22Rv1 (cell line): ENCODE results near the gene GABRR2.
"Not testable (repeated sequence)": the region's sequence is repeated elsewhere in the genome, so short reads cannot be mapped to it uniquely, and the experiment has no call there.

Experiments used
- H3K27ac ChIP-seq: fragments of 450-650 bp; 2 replicates; pipeline ENCODE4 v1.5.1; 2017
- ZFX ChIP-seq: fragments of 450-650 bp; IDR thresholded peaks from 2 replicates; pipeline ENCODE4 v1.6.1; 2017; ENCODE audit warnings: antibody characterized with exemption, borderline replicate concordance
- TF ChIP-seq, protein P1 (sequence below): fragments of 450-650 bp; IDR thresholded peaks from 2 replicates; pipeline ENCODE4 v1.5.1; 2017; ENCODE audit warnings: mild to moderate bottlenecking

GABRR2 gene

DNA sequence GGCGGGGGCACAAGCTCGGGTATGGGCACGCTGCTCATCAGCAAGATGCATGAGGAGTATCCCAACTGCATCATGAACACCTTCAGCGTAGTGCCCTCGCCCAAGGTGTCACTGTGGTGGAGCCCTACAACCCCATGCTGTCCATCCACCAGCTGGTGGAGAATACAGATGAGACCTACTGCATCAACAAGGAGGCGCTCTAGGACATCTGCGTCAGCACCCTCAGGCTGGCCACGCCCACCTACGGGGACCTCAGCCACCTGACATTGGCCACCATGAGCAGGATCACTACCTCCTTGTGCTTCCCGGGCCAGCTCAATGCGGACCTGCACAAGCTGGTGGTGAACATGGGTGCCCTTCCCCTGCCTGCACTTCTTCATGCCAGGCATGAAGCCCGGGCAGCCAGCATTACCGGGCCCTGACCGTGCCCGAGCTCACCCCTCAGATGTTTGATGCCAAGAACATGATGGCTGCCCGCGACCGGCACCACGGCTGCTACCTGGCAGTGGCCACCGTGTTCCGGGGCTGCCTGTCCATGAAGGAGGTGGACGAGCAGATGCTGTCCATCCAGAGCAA lies 12.8 kb downstream of the GABRR2 start:
- TF ChIP-seq, protein P1, sequence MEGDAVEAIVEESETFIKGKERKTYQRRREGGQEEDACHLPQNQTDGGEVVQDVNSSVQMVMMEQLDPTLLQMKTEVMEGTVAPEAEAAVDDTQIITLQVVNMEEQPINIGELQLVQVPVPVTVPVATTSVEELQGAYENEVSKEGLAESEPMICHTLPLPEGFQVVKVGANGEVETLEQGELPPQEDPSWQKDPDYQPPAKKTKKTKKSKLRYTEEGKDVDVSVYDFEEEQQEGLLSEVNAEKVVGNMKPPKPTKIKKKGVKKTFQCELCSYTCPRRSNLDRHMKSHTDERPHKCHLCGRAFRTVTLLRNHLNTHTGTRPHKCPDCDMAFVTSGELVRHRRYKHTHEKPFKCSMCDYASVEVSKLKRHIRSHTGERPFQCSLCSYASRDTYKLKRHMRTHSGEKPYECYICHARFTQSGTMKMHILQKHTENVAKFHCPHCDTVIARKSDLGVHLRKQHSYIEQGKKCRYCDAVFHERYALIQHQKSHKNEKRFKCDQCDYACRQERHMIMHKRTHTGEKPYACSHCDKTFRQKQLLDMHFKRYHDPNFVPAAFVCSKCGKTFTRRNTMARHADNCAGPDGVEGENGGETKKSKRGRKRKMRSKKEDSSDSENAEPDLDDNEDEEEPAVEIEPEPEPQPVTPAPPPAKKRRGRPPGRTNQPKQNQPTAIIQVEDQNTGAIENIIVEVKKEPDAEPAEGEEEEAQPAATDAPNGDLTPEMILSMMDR = no peak
- TF ChIP-seq ZFX = no peak
- H3K27ac ChIP-seq = no peak overlapping the region

DNA sequence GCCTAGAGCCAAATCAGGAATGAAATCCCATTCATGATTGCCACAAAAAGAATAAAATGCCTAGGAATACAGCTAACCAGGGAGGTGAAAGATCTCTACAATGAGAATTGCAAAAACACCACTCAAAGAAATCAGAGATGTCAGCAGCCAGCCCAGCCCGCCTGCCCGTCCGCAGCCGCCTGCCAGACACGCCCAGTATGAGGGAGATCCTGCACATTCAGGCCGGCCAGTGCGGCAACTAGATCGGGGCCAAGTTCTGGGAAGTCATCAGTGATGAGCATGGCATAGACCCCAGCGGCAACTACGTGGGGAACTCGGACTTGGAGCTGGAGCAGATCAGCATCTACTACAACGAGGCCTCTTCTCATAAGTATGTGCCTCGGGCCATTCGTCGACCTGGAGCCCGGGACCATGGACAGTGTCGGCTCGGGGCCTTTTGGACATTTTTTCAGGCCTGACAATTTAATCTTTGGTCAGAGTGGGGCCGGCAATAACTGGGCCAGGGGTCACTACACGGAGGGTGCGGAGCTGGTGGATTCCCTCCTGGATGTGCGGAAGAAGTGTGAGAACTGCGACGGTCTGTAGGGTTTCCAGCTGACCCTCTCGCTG lies 13.4 kb downstream of the GABRR2 start:
- TF ChIP-seq ZFX = no peak
- TF ChIP-seq, protein P1 = no peak
- H3K27ac ChIP-seq = no peak overlapping the region

- no peak overlapping the region for H3K27ac ChIP-seq
- TF ChIP-seq ZFX = no peak
- TF ChIP-seq, protein P1 = peak; percentile 40
These were observed 15.6 kb downstream of the GABRR2 start for GRCh38 chr6:89299466-89299850.

GRCh38 chr6:89298680-89299465 lies 16.2 kb downstream of the GABRR2 start:
- no peak for TF ChIP-seq ZFX
- TF ChIP-seq, protein P1 = no peak
- H3K27ac ChIP-seq = no peak overlapping the region

DNA sequence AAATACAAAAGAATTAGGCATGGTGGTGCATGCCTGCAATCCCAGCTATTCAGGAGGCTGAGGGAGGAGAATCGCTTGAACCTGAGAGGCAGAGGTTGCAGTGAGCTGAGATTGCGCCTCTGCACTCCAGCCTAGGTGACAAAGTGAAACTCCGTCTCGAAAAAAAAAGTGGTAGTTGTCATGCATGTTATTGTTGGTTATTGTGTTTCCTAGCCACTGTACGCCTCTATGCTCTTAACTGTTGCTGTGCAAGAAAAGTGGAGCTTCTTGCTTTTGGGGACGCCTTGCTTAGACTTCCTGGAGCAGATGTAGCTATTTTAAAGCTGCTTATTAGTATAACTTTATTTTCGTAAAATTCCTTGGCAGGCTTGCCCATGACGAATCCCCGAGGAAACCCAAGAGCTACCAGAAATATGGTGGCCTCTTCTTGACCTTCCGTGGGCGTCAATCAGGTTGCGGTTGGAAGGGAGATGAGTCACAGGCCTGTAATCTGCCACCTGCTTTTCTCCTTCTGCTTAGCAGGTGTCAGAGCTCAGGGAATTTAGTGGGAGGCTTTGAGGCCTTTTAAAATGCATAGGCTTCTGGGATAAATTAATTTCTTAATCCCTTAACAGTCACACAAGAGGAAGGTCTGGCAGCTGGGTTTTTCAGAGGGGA lies 17.3 kb downstream of the GABRR2 start:
- H3K27ac ChIP-seq = no peak overlapping the region
- TF ChIP-seq, protein P1 = no peak

GRCh38 chr6:89295981-89296380 lies 19.1 kb downstream of the GABRR2 start:
- no peak overlapping the region for H3K27ac ChIP-seq

DNA sequence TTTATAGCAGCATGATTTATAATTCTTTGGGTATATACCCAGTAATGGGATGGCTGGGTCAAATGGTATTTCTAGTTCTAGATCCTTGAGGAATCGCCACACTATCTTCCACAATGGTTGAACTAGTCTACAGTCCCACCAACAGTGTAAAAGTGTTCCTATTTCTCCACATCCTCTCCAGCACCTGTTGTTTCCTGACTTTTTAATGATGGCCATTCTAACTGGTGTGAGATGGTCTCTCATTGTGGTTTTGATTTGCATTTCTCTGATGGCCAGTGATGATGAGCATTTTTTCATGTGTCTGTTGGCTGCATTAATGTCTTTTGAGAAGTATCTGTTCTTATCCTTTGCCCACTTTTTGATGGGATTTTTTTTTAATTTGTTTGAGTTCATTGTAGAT lies 20.0 kb downstream of the GABRR2 start:
- not testable (repeated sequence) for H3K27ac ChIP-seq

More at GRCh38 chr6:89295981-89296380, 19.1 kb downstream of the GABRR2 start:
- no peak for TF ChIP-seq ZFX
- TF ChIP-seq, protein P1 = no peak
